ENCODE measurements around the gene AHR. TPM values are rescaled to one million over a fixed set of nuclear protein-coding genes. Genes with fewer than 3 reads are reported as not detected.

Gene AHR
- total and polyA plus RNA-seq, 4 donors, result 22.8 to 413 (median 67.5) TPM

DNA sequence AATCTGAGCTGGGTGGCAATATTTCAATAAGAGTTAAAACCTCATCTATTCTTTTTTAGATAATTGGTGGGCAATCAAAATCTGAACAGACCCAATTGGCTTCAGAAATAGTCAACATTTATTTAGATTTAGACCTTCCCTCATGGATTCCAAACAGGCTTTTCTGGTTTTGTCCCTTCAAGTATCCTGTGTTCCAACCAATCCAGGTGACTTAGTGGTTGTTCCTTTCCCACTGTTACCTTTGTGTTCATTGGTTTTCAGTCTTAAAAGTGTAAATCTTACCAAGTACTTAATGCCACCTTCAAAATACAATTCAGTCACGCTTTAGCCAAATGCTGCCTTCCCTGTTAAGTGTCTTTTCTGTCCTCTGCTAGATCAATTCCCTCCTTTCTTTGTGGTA, 85.9 kb downstream of the AHR start:
- Histone ChIP-seq H3K9ac (ENCODE audit: insufficient read depth in 1 of 2, low read length in 2 of 2) (no peak overlapping the region), H3K4me1 (ENCODE audit: control insufficient read depth in 5 of 5, insufficient read depth in 5 of 5, low read length in 5 of 5) (no peaks in the 10 kb centered on the region), H3K4me3 (no peak overlapping the region), H3K27ac (ENCODE audit: low read depth in 1 of 2, low read length in 1 of 2) (no peak overlapping the region), H3K9me3 (ENCODE audit: control insufficient read depth in 4 of 4, insufficient read depth in 3 of 4, low read length in 3 of 4) (no peaks in the 10 kb centered on the region), H3K36me3 (ENCODE audit: control insufficient read depth in 4 of 4, insufficient read depth in 4 of 4, low read length in 4 of 4) (no peaks in the 10 kb centered on the region), H3K27me3 (ENCODE audit: control insufficient read depth in 3 of 3, insufficient read depth in 3 of 3, low read length in 2 of 3) (no peaks in the 10 kb centered on the region)
- 70 to 90% methylated on average over 1 of the region's 1 CpG for WGBS, 2 donors
- ATAC-seq (ENCODE audit: insufficient read depth, low FRiP score) (no peak), DNase-seq (peak in 1 of 3 donors; percentile 44)
- TF ChIP-seq, protein P1, sequence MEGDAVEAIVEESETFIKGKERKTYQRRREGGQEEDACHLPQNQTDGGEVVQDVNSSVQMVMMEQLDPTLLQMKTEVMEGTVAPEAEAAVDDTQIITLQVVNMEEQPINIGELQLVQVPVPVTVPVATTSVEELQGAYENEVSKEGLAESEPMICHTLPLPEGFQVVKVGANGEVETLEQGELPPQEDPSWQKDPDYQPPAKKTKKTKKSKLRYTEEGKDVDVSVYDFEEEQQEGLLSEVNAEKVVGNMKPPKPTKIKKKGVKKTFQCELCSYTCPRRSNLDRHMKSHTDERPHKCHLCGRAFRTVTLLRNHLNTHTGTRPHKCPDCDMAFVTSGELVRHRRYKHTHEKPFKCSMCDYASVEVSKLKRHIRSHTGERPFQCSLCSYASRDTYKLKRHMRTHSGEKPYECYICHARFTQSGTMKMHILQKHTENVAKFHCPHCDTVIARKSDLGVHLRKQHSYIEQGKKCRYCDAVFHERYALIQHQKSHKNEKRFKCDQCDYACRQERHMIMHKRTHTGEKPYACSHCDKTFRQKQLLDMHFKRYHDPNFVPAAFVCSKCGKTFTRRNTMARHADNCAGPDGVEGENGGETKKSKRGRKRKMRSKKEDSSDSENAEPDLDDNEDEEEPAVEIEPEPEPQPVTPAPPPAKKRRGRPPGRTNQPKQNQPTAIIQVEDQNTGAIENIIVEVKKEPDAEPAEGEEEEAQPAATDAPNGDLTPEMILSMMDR (IDR thresholded peaks at IDR 0.05; ENCODE audit: control extremely low read depth, extremely low read depth), result no peak

DNA sequence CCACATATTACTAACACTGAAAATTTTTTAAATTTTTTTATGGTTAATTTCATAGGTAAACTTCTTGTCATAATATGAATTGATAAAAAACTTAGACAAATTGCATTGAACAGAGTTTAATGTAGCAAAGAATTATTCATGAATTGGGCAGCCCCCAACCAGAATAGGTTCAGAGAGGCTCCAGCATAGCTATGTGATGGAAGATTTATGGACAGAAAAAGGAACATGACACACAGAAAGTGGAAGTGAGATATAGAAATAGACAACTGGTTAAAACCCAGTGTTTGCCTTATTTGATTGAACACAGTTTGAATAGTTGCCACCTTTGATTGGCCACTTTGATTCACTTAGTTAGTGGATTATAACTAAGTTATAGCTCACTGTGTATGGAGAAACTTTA, 87.2 kb downstream of the AHR start:
- ATAC-seq (ENCODE audit: insufficient read depth, low FRiP score) (no peak), DNase-seq (no peak)
- Histone ChIP-seq H3K4me3 (no peak overlapping the region), H3K27me3 (ENCODE audit: control insufficient read depth in 3 of 3, insufficient read depth in 3 of 3, low read length in 2 of 3) (no peaks in the 10 kb centered on the region), H3K36me3 (ENCODE audit: control insufficient read depth in 4 of 4, insufficient read depth in 4 of 4, low read length in 4 of 4) (no peaks in the 10 kb centered on the region), H3K9ac (ENCODE audit: insufficient read depth in 1 of 2, low read length in 2 of 2) (no peak overlapping the region), H3K9me3 (ENCODE audit: control insufficient read depth in 4 of 4, insufficient read depth in 3 of 4, low read length in 3 of 4) (no peaks in the 10 kb centered on the region), H3K27ac (ENCODE audit: low read depth in 1 of 2, low read length in 1 of 2) (no peak overlapping the region), H3K4me1 (ENCODE audit: control insufficient read depth in 5 of 5, insufficient read depth in 5 of 5, low read length in 5 of 5) (peaks cover 0 to 5% (median 0%) of the 10 kb centered on the region in 5 donors)
- TF ChIP-seq, protein P1 (IDR thresholded peaks at IDR 0.05; ENCODE audit: control extremely low read depth, extremely low read depth), result no peak

- WGBS, 2 donors, result 49 to 78% methylated on average over 4 of the region's 4 CpGs
Observed at GRCh38 chr7:17390392-17390791, 91.9 kb downstream of the AHR start.

More at GRCh38 chr7:17390392-17390791, 91.9 kb downstream of the AHR start:
- DNase-seq (peak in 1 of 3 donors; percentile 44), ATAC-seq (ENCODE audit: insufficient read depth, low FRiP score) (no peak)
- TF ChIP-seq, protein P1 (IDR thresholded peaks at IDR 0.05; ENCODE audit: control extremely low read depth, extremely low read depth), result no peak
- H3K27me3 ChIP-seq (ENCODE audit: control insufficient read depth in 3 of 3, insufficient read depth in 3 of 3, low read length in 2 of 3), result no peaks in the 10 kb centered on the region
- H3K36me3 ChIP-seq (ENCODE audit: control insufficient read depth in 4 of 4, insufficient read depth in 4 of 4, low read length in 4 of 4), result no peaks in the 10 kb centered on the region
- H3K9me3 ChIP-seq (ENCODE audit: control insufficient read depth in 4 of 4, insufficient read depth in 3 of 4, low read length in 3 of 4), result peaks cover 0 to 6% (median 2%) of the 10 kb centered on the region in 4 donors
- no peak overlapping the region for H3K9ac ChIP-seq (ENCODE audit: insufficient read depth in 1 of 2, low read length in 2 of 2)
- H3K27ac ChIP-seq (ENCODE audit: low read depth in 1 of 2, low read length in 1 of 2), result no peak overlapping the region
- H3K4me1 ChIP-seq (ENCODE audit: control insufficient read depth in 5 of 5, insufficient read depth in 5 of 5, low read length in 5 of 5), result peaks cover 0 to 15% (median 0%) of the 10 kb centered on the region in 5 donors
- H3K4me3 ChIP-seq, result no peak overlapping the region

Measured in lung (tissue), 12 donors.